SK-N-MC (cell line): ENCODE results near the gene RGS6.

Source experiments
- DNase-seq: peaks from one replicate; pipeline ENCODE4 v3.0.0-alpha.2; 2011; ENCODE audit warnings: low read depth, low spot score
- H3K27ac ChIP-seq: fragments of 200-600 bp; sonication (generic); 2 replicates; pipeline ENCODE4 v1.5.1; 2016; ENCODE audit warnings: mixed run types
- H3K36me3 ChIP-seq: fragments of 200-600 bp; sonication (generic); 2 replicates; pipeline ENCODE4 v1.6.1; 2017; ENCODE audit warnings: antibody characterized with exemption, low read length, mixed read lengths; ENCODE audit not compliant: insufficient read depth
- H3K4me3 ChIP-seq: fragments of 200-600 bp; sonication (generic); 2 replicates; pipeline ENCODE4 v1.5.1; 2016
- H3K9ac ChIP-seq: fragments of 200-600 bp; sonication (generic); 2 replicates; pipeline ENCODE4 v1.8.0; 2017; ENCODE audit warnings: mixed run types, mixed read lengths; ENCODE audit not compliant: insufficient read length
- H3K9me3 ChIP-seq: fragments of 200-600 bp; sonication (generic); 2 replicates; pipeline ENCODE4 v1.6.1; 2017; ENCODE audit warnings: low read depth, mild to moderate bottlenecking, antibody characterized with exemption, low read length, moderate library complexity, mixed read lengths
- EZH2 ChIP-seq: fragments of 200-600 bp; sonication (generic); IDR thresholded peaks from one replicate; pipeline ENCODE4 v1.6.1; 2017; ENCODE audit warnings: antibody characterized with exemption
- FOXP2 ChIP-seq: optimal IDR thresholded peaks from 2 replicates; pipeline ENCODE3; 2011; ENCODE audit warnings: mild to moderate bottlenecking, moderate library complexity; ENCODE audit not compliant: insufficient read depth; ENCODE audit errors: extremely low read length, control extremely low read depth
- POLR2AphosphoS5 ChIP-seq: IDR thresholded peaks from 2 replicates; pipeline ENCODE4 v1.6.1; 2012; ENCODE audit warnings: mild to moderate bottlenecking, low read depth, low read length, borderline replicate concordance

The RGS6 gene

DNA sequence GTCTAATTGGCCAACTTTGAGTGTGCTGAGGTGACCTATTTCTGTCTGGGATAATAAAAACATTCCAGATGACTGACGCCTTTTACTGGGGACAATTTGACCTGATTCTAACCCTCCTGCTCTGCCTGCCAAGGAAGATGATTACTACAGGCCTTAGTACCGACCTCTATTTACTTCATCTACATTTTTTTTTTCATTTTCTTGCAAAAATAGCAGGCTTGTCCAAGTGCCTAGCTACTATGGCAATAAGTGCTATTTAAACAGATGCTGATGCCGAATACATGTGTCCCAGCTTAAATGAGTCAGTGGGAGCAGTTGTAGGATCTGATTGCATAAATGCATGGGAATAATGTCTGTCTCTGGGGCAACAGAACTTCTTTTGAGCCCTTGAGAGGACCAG lies 254.3 kb downstream of the RGS6 start:
- H3K4me3 ChIP-seq = no peak overlapping the region
- H3K9me3 ChIP-seq = no peaks in the 10 kb centered on the region
- no peak overlapping the region for H3K9ac ChIP-seq
- no peak for DNase-seq
- no peak overlapping the region for H3K27ac ChIP-seq
- TF ChIP-seq EZH2 (no peak), FOXP2 (no peak), POLR2AphosphoS5 (no peak)
- no peaks in the 10 kb centered on the region for H3K36me3 ChIP-seq

DNA sequence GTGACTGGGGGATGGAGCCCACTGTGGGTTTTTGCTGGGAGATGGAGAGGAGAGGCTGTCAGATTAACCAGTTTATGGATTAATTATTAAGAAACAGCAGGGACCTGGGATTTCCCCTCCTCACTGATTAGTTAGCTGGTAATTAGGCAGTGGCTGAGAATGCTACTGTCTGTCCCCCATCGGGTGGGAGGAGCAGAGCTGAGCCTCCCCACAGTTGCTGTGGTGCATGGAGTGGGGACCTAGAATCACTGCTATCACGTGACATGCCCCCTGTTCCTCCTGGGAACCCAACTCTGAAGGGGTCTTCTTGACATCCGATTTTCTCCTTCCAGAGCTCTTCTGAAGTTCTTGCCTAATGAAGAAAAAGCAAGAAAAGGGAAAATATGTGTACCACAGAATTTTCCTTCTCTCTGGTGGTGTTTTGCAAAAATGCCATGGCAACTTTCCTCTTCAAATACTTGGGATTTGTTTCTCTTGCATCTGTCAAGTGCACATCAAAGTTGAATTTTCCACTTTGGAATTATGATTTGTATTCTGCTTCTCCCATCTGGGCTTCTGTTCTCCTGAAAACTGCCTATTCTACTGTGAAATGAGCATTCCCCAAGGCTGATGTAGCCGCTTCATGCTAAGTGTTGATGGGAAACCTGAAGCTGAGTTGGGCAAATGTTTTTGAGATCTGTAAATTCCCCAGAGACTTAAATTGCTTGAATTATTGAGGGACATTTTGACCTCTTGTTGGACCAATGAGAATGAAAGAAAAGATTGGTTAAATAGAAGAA lies 264.2 kb downstream of the RGS6 start:
- no peaks in the 10 kb centered on the region for H3K36me3 ChIP-seq
- no peaks in the 10 kb centered on the region for H3K9me3 ChIP-seq
- no peak overlapping the region for H3K9ac ChIP-seq
- TF ChIP-seq POLR2AphosphoS5 = no peak
- no peak for TF ChIP-seq EZH2
- no peak for TF ChIP-seq FOXP2
- H3K27ac ChIP-seq = no peak overlapping the region
- no peak for DNase-seq
- no peak overlapping the region for H3K4me3 ChIP-seq

DNA sequence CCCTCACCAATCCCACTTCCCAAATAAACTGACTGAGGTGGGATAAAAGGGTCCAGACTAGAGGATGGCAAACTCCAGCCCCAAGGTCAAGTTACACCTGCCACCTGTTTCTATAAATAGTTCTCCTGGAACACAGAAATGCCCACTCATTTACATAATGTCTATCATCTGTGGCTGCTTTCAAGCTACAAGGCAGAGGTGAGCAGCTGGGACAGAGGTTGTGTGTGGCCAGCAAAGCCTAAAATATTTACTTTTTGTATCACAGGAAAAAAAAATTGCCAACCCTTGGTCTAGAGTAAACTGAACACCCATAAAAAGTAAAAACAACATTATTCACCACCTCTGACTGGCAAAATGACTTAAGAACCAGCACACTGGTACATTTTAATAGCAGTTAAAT lies 269.4 kb downstream of the RGS6 start:
- no peaks in the 10 kb centered on the region for H3K36me3 ChIP-seq
- no peak for DNase-seq
- no peak overlapping the region for H3K4me3 ChIP-seq
- TF ChIP-seq POLR2AphosphoS5 = no peak
- no peak for TF ChIP-seq FOXP2
- no peak for TF ChIP-seq EZH2
- no peaks in the 10 kb centered on the region for H3K9me3 ChIP-seq
- H3K9ac ChIP-seq = no peak overlapping the region
- H3K27ac ChIP-seq = no peak overlapping the region

DNA sequence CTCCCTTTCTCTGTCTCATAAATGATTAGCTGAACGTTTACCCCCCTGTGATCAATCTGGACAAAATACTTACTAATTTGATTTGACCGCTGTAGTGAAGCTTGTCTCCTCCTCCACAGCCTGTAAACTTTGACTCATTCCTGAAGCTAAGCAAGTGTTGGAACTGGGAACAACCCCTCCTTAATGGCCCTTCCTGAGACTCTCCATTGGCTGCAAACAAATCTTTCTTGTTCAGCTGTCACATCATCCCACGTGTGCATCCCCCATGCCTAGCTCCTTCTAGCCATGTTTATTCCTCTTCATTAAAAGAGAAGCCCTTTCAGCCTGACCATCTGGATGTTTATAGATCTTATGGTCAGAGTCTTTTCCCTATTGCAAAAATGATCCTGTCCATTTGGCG lies 281.2 kb downstream of the RGS6 start:
- no peaks in the 10 kb centered on the region for H3K36me3 ChIP-seq
- TF ChIP-seq POLR2AphosphoS5 (no peak), EZH2 (no peak), FOXP2 (no peak)
- H3K4me3 ChIP-seq = no peak overlapping the region
- no peaks in the 10 kb centered on the region for H3K9me3 ChIP-seq
- no peak for DNase-seq
- no peak overlapping the region for H3K9ac ChIP-seq
- H3K27ac ChIP-seq = no peak overlapping the region

DNA sequence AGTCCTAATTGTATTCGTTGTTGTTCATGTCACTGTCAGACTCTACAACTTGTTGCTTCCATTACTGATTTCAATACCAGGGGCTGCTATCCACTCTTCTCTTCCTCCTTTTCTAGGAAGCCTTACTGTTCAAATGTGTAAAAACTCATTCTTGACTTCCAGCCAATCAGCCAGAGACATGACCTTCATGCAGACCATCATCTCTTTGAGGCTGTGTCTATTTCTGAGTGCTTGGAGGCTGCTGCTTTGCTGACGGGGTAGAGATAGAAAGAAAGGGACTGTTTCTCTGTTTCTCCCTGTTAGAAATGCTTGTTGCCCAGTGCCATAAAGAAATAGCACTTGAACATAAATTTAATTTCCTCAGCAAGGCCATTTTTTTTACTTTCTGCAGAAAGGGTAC lies 282.9 kb downstream of the RGS6 start:
- no peaks in the 10 kb centered on the region for H3K9me3 ChIP-seq
- H3K36me3 ChIP-seq = no peaks in the 10 kb centered on the region
- no peak overlapping the region for H3K4me3 ChIP-seq
- no peak overlapping the region for H3K9ac ChIP-seq
- DNase-seq = no peak
- no peak for TF ChIP-seq FOXP2
- TF ChIP-seq POLR2AphosphoS5 = no peak
- no peak for TF ChIP-seq EZH2
- H3K27ac ChIP-seq = no peak overlapping the region

DNA sequence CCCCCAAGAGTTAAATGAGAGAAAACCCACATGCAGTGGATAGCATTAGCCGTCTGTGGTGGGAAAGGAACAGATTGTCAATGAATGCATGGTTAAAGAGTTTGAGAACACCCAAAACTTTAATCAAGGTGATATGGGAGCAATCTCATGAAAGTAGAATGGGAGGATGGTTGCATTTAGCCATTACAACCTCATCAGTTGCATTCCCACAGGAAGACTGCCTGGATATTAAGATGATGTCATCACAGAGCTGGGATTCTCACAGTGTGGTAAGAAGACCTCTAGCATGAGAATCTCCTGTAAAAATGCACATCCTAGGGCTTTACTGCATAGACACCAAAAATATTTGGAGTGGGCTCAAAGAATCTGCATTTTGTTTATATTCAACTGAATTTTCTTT lies 284.9 kb downstream of the RGS6 start:
- H3K9me3 ChIP-seq = no peaks in the 10 kb centered on the region
- H3K9ac ChIP-seq = no peak overlapping the region
- H3K27ac ChIP-seq = no peak overlapping the region
- no peak overlapping the region for H3K4me3 ChIP-seq
- TF ChIP-seq EZH2 = no peak
- no peak for TF ChIP-seq FOXP2
- no peak for TF ChIP-seq POLR2AphosphoS5
- DNase-seq = no peak
- no peaks in the 10 kb centered on the region for H3K36me3 ChIP-seq

DNA sequence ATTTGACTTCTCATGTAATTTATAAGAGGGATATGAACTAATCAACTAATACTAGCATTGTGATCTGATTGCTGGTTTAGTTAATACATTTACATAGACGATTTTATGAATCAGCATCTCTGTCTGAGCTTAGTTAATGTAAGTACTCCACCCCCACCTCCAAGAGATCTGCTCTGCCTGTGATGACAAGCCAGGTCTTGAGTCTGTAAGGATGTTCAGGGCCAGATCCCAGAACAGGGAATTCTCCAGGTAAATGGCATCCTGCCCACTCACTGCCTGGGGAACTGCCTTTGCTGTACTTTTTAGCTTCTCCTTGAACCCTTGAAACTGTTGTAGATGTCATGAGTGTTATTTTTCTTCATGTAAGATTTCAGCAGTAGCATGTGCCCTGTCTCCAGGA lies 289.8 kb downstream of the RGS6 start:
- Histone ChIP-seq H3K36me3 (no peaks in the 10 kb centered on the region), H3K9me3 (no peaks in the 10 kb centered on the region), H3K9ac (no peak overlapping the region), H3K4me3 (no peak overlapping the region), H3K27ac (no peak overlapping the region)
- no peak for TF ChIP-seq FOXP2
- DNase-seq = no peak

DNA sequence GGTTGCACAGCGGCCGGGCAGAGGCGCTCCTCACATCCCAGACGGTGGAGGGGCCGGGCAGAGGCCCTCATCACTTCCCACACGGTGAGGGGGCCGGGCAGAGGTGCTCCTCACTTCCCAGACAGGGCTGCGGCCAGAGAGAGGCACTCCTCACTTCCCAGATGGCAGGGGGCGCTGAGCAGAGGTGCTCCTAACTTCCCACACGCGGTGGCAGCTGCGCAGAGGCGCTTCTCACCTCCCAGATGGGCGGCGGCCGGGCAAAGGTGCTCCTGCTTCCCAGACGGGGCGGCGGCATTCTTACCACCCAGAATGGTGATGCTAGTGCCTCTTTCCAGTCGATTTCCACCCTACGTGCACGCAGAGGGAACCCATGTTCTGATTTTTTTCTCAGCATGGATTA lies 304.4 kb downstream of the RGS6 start:
- Histone ChIP-seq H3K4me3 (no peak overlapping the region), H3K27ac (no peak overlapping the region), H3K36me3 (no peaks in the 10 kb centered on the region), H3K9ac (no peak overlapping the region), H3K9me3 (no peaks in the 10 kb centered on the region)
- DNase-seq = no peak
- no peak for TF ChIP-seq EZH2
- TF ChIP-seq POLR2AphosphoS5 = no peak
- TF ChIP-seq FOXP2 = no peak

DNA sequence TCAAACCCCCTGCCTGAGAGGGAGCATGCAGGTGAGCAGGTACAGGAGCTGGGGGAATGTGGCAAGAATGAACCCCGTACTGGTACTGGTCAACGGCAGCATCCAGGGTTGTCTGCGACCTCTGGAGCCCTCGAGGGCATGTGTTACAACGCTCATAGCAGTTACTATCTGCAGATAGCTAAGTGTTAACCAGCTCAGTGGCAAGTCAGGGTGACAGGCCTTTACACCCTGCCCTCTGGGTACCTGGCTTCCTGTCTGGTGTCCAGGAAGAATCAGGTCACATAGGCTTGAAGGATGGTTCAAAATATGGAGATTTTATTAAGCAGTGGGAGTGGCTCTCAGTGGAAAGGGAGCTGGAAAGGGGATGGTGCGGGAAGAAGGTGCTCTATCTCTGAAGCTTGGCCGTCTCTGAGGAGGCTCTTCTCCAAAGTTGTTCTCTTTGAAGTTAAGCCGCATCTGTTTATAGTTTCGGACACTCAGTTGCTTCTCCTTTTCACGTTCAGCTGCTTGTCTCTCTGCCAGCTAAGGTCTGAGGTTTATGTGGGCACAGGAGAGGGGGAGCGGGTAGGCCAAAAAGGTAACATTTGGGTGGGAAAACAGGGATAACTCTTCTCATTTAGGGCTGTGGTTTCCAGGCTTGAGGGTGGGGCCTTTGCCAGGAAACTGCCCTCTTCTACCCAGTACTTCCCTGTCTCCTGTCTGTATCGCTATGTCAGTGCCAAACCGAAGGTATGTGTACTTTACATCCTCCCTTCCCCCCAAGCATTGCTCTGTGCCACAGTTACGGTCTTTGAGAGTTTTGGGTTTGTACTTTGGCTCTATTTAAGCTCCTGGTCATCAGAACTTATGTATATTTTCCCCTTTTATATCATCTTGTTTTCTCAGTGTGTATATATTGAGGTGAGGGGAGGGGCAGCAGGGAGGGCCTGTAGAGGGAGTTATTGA lies 305.8 kb downstream of the RGS6 start:
- Histone ChIP-seq H3K9me3 (no peaks in the 10 kb centered on the region), H3K27ac (no peak overlapping the region), H3K4me3 (no peak overlapping the region), H3K36me3 (no peaks in the 10 kb centered on the region), H3K9ac (no peak overlapping the region)
- TF ChIP-seq EZH2 = no peak
- TF ChIP-seq POLR2AphosphoS5 = no peak
- no peak for DNase-seq
